Metanephros (tissue), 2 donors: Measurements from ENCODE around the gene IPO4. TPM values are rescaled to one million over a fixed set of nuclear protein-coding genes. Genes with fewer than 3 reads are reported as not detected.

ENCODE experiments used
- small RNA-seq: library from RNA; depleted of rRNA; stranded (forward); fragments of <200 nt; gene quantifications from one replicate; pipeline ENCODE3, GENCODE V24; 2014; ENCODE audit warnings: low replicate concordance
- total RNA-seq: library from RNA; depleted of rRNA; stranded (reverse); fragments of >200 nt; gene quantifications from one replicate; pipeline ENCODE4 v1.2.3, GENCODE V29; 2014

IPO4 gene
- total RNA-seq, 1 donor from 2014 or later: 56.7 TPM

Small RNA genes lying within 50 kb of the gene (small RNA-seq; reads per million reads assigned to genes)
- gene AL136295.4 (not detected), gene CHMP4A (not detected), gene IPO4 (not detected), gene IRF9 (not detected), gene MDP1 (not detected), gene RNA5SP383 (not detected)

Other genes starting within 250 kb of the IPO4 start
- gene DHRS4, start 235.0 kb downstream of the IPO4 start, total RNA-seq: 41.9 TPM
- 23.4 TPM for gene DHRS4L2, start 199.9 kb downstream of the IPO4 start, total RNA-seq
- gene CARMIL3, start 136.8 kb downstream of the IPO4 start, total RNA-seq: 1.9 TPM
- gene CPNE6, start 117.3 kb downstream of the IPO4 start, total RNA-seq: not detected
- gene PCK2, start 94.5 kb downstream of the IPO4 start, total RNA-seq: 26.3 TPM
- 145 TPM for gene DCAF11, start 74.0 kb downstream of the IPO4 start, total RNA-seq
- 4.4 TPM for gene NRL, start 73.9 kb downstream of the IPO4 start, total RNA-seq
- 39.1 TPM for gene FITM1, start 58.2 kb downstream of the IPO4 start, total RNA-seq
- 95.0 TPM for gene PSME1, start 52.6 kb downstream of the IPO4 start, total RNA-seq
- gene EMC9, start 47.2 kb downstream of the IPO4 start, total RNA-seq: 13.4 TPM
- gene PSME2, start 42.2 kb downstream of the IPO4 start, total RNA-seq: 85.5 TPM
- gene RNF31, start 41.3 kb downstream of the IPO4 start, total RNA-seq: 52.8 TPM
- gene IRF9, start 27.6 kb downstream of the IPO4 start, total RNA-seq: 58.3 TPM
- gene REC8, start 16.7 kb downstream of the IPO4 start, total RNA-seq: 28.1 TPM
- gene TM9SF1, start 6.6 kb upstream of the IPO4 start, total RNA-seq: 51.6 TPM
- gene TSSK4, start 16.9 kb upstream of the IPO4 start, total RNA-seq: not detected
- gene CHMP4A, start 24.7 kb upstream of the IPO4 start, total RNA-seq: 21.8 TPM
- 14.4 TPM for gene MDP1, start 27.2 kb upstream of the IPO4 start, total RNA-seq
- gene NEDD8, start 43.6 kb upstream of the IPO4 start, total RNA-seq: 56.1 TPM
- gene GMPR2, start 44.1 kb upstream of the IPO4 start, total RNA-seq: 60.7 TPM
- 48.2 TPM for gene TINF2, start 53.8 kb upstream of the IPO4 start, total RNA-seq
- 0.29 TPM for gene TGM1, start 74.4 kb upstream of the IPO4 start, total RNA-seq
- 18.9 TPM for gene RABGGTA, start 82.8 kb upstream of the IPO4 start, total RNA-seq
- 29.6 TPM for gene DHRS1, start 111.0 kb upstream of the IPO4 start, total RNA-seq
- gene NOP9, start 111.0 kb upstream of the IPO4 start, total RNA-seq: 18.5 TPM
- 13.8 TPM for gene CIDEB, start 119.2 kb upstream of the IPO4 start, total RNA-seq
- gene LTB4R2, start 121.3 kb upstream of the IPO4 start, total RNA-seq: 9.1 TPM
- gene LTB4R, start 122.7 kb upstream of the IPO4 start, total RNA-seq: 6.7 TPM
- 29.7 TPM for gene ADCY4, start 146.3 kb upstream of the IPO4 start, total RNA-seq
- 4.3 TPM for gene RIPK3, start 151.2 kb upstream of the IPO4 start, total RNA-seq
- 53.0 TPM for gene NFATC4, start 179.4 kb upstream of the IPO4 start, total RNA-seq
- gene NYNRIN, start 210.2 kb upstream of the IPO4 start, total RNA-seq: 37.2 TPM
- 2.6 TPM for gene CBLN3, start 240.9 kb upstream of the IPO4 start, total RNA-seq
- 47.3 TPM for gene KHNYN, start 241.1 kb upstream of the IPO4 start, total RNA-seq